IMR-90 (cell line): ENCODE data around the gene RAD1. TPM values are rescaled to one million over a fixed set of nuclear protein-coding genes. Genes with fewer than 3 reads are reported as not detected.

Experiments used
- ATAC-seq: fragments of 200-7000 bp; cut with Tn5 transposase; 2 replicates; pipeline ENCODE4 v1.9.1; 2020; ENCODE audit warnings: low read depth, mild to moderate bottlenecking, moderate library complexity
- BruUV-seq: library from RNA; stranded (reverse); fragments of 400-500 nt; replicated peaks from 2 replicates; lab custom pipeline; 2021; lab: Mats Ljungman, UMichigan
- CTCF ChIA-PET: fragments of 300-600 bp; formaldehyde crosslinking; extraction: SDS; loops from one replicate; lab custom pipeline; 2021; ENCODE audit warnings: antibody characterized with exemption; lab: Yijun Ruan, JAX
- POLR2A ChIA-PET: fragments of 300-600 bp; sonication (Branson Sonifier 250); formaldehyde crosslinking; loops from one replicate; lab custom pipeline; 2022; ENCODE audit warnings: antibody characterized with exemption; ENCODE audit not compliant: unreplicated experiment; lab: Charles Lee
- DNase-seq: peaks from one replicate; pipeline ENCODE4 v3.0.0; 2013
- H2AFZ ChIP-seq: replicated peaks from 2 replicates; pipeline ENCODE3; 2013; ENCODE audit warnings: low read length, mild to moderate bottlenecking; ENCODE audit not compliant: poor library complexity
- H2AK5ac ChIP-seq: 2 replicates; pipeline ENCODE4 v1.6.1; 2013; ENCODE audit warnings: low read depth, low read length, inconsistent platforms
- H2AK9ac ChIP-seq: replicated peaks from 2 replicates; pipeline ENCODE3; 2013; ENCODE audit warnings: mild to moderate bottlenecking, low read depth, low read length, moderate library complexity; ENCODE audit not compliant: poor library complexity
- H2BK120ac ChIP-seq: 2 replicates; pipeline ENCODE4 v1.6.1; 2013; ENCODE audit warnings: low read depth, low read length, inconsistent platforms
- H2BK15ac ChIP-seq: 3 replicates; pipeline ENCODE4 v1.6.1; 2013; ENCODE audit warnings: low read depth, low read length, inconsistent platforms
- H2BK20ac ChIP-seq: 2 replicates; pipeline ENCODE4 v1.6.1; 2013; ENCODE audit warnings: low read depth, mild to moderate bottlenecking, inconsistent platforms, low read length, moderate library complexity
- H2BK5ac ChIP-seq: 2 replicates; pipeline ENCODE4 v1.6.1; 2013; ENCODE audit warnings: mild to moderate bottlenecking, low read depth, low read length, inconsistent platforms; ENCODE audit not compliant: poor library complexity, severe bottlenecking
- H3K14ac ChIP-seq: replicated peaks from 2 replicates; pipeline ENCODE4 v1.6.1; 2013; ENCODE audit warnings: low read depth, low read length, inconsistent platforms
- H3K18ac ChIP-seq: 2 replicates; pipeline ENCODE4 v1.6.1; 2013; ENCODE audit warnings: low read depth, low read length, control low read depth
- H3K23ac ChIP-seq: 2 replicates; pipeline ENCODE4 v1.6.1; 2013; ENCODE audit warnings: low read depth, low read length, inconsistent platforms
- H3K27ac ChIP-seq: 2 replicates; pipeline ENCODE4 v1.5.1; 2013; ENCODE audit warnings: mild to moderate bottlenecking, control low read depth, low read length; ENCODE audit not compliant: insufficient read depth
- H3K27me3 ChIP-seq: 2 replicates; pipeline ENCODE4 v1.6.1; 2013; ENCODE audit warnings: low read length; ENCODE audit not compliant: control insufficient read depth, insufficient read depth
- H3K36me3 ChIP-seq: 2 replicates; pipeline ENCODE4 v1.6.1; 2013; ENCODE audit warnings: low read length, mixed read lengths; ENCODE audit not compliant: control insufficient read depth, insufficient read depth
- H3K4ac ChIP-seq: 2 replicates; pipeline ENCODE4 v1.6.1; 2013; ENCODE audit warnings: low read depth, low read length, inconsistent platforms
- H3K4me1 ChIP-seq: 2 replicates; pipeline ENCODE4 v1.6.1; 2013; ENCODE audit warnings: low read length, mixed read lengths; ENCODE audit not compliant: control insufficient read depth, insufficient read depth
- H3K4me2 ChIP-seq: 2 replicates; pipeline ENCODE4 v1.6.1; 2013; ENCODE audit warnings: low read depth, mild to moderate bottlenecking, control low read depth, low read length, moderate library complexity
- H3K4me3 ChIP-seq: 2 replicates; pipeline ENCODE4 v1.5.1; 2013; ENCODE audit warnings: low read depth, mild to moderate bottlenecking, control low read depth, low read length, moderate library complexity; ENCODE audit not compliant: insufficient read depth
- H3K56ac ChIP-seq: 2 replicates; pipeline ENCODE4 v1.6.1; 2013; ENCODE audit warnings: low read length, inconsistent platforms; ENCODE audit not compliant: insufficient read depth; ENCODE audit errors: extremely low read depth
- H3K79me1 ChIP-seq, 2 experiments: 2 replicates each; pipeline ENCODE4 v1.6.1; 2013; ENCODE audit warnings: low read length in 2 of 2, inconsistent platforms in 1 of 2, low read depth in 1 of 2
- H3K9ac ChIP-seq: 2 replicates; pipeline ENCODE4 v1.6.1; 2013; ENCODE audit warnings: low read depth, low read length, control low read depth
- H3K9me1 ChIP-seq: 2 replicates; pipeline ENCODE4 v1.6.1; 2013; ENCODE audit warnings: low read length, inconsistent platforms; ENCODE audit not compliant: insufficient read depth
- H3K9me3 ChIP-seq: 2 replicates; pipeline ENCODE4 v1.6.1; 2013; ENCODE audit warnings: low read length; ENCODE audit not compliant: control insufficient read depth, insufficient read depth
- H4K20me1 ChIP-seq: 2 replicates; pipeline ENCODE4 v1.6.1; 2013; ENCODE audit warnings: low read length, inconsistent platforms; ENCODE audit not compliant: insufficient read depth
- H4K5ac ChIP-seq: 2 replicates; pipeline ENCODE4 v1.6.1; 2013; ENCODE audit warnings: mild to moderate bottlenecking, low read depth, low read length, control low read depth
- H4K8ac ChIP-seq, 2 experiments: 2 replicates each; pipeline ENCODE4 v1.6.1; 2013; ENCODE audit warnings: low read depth in 2 of 2, low read length in 2 of 2, control low read depth in 1 of 2, inconsistent platforms in 1 of 2
- H4K91ac ChIP-seq: 2 replicates; pipeline ENCODE4 v1.6.1; 2013; ENCODE audit warnings: low read depth, low read length, inconsistent platforms; ENCODE audit not compliant: insufficient read depth
- MAFK ChIP-seq: IDR thresholded peaks from 2 replicates; pipeline ENCODE4 v1.6.1; 2012; ENCODE audit warnings: low read depth, low read length, improper control_type of control experiment
- WGBS, 2 experiments: methylation state at CpG; one replicate each; pipeline versions ENCODE4 v1.1.5 to v1.1.7; 2013; ENCODE audit warnings: missing lambda C conversion rate in 2 of 2; ENCODE audit not compliant: insufficient read length in 1 of 2; ENCODE audit errors: extremely low coverage in 2 of 2; 5-methylcytosine and 5-hydroxymethylcytosine counted together
- dilution Hi-C: fragments of 300-500 bp; cut with HindIII; formaldehyde crosslinking; loops from one replicate; pipeline ENCODE4 v1.14.3; 2018; ENCODE audit warnings: low sequenced_read_pairs; ENCODE audit not compliant: unreplicated experiment
- in situ Hi-C: fragments of 300-500 bp; cut with MboI; formaldehyde crosslinking; loops from 3 replicates; pipeline ENCODE4 v1.14.3; 2019; ENCODE audit warnings: low sequenced_read_pairs, inconsistent platforms, mixed read lengths
- intact Hi-C: fragments of 100-400 bp; cut with micrococcal nuclease; formaldehyde crosslinking; loops from 2 replicates; pipeline ENCODE4 v1.10.0; 2022
- polyA plus RNA-seq, 3 experiments: library from polyadenylated mRNA; depleted of rRNA; stranded (reverse); fragments of >200 nt; gene quantifications; 2 replicates each; pipeline ENCODE4 v1.2.3, GENCODE V29; 2012; ENCODE audit warnings: low replicate concordance in 1 of 3
- total RNA-seq: library from RNA; depleted of rRNA; stranded (reverse); fragments of >200 nt; gene quantifications from 2 replicates; pipeline ENCODE4 v1.2.3, GENCODE V29; 2012
- TF ChIP-seq, protein P1 (sequence below): conservative IDR thresholded peaks from 2 replicates; pipeline ENCODE4 v1.5.1; 2012; ENCODE audit warnings: mild to moderate bottlenecking, low read depth, low read length, improper control_type of control experiment

Gene RAD1
- total and polyA plus RNA-seq, 2 of the 4 experiments (the other 2 are of a cell fraction) = 18.5 to 21.5 TPM

- peaks cover 15% of the 10 kb centered on the region for H4K20me1 ChIP-seq
- in situ Hi-C loops = no loop called here
- peaks cover 8% of the 10 kb centered on the region for H3K9me1 ChIP-seq
- peaks cover 13 to 50% of the 10 kb centered on the region in 2 experiments for H3K79me1 ChIP-seq
- no peak overlapping the region for H4K5ac ChIP-seq
- H3K14ac ChIP-seq = 0 out of 2 replicates have a peak overlapping the region, but pooled peaks have one; percentile 67
- peak; percentile 1; the same call in 1 of the 2 replicates for ATAC-seq
- H2AK5ac ChIP-seq = no peak overlapping the region
- DNase-seq = peak; percentile 73
- dilution Hi-C loops = no loop called here
- TF ChIP-seq, protein P1, sequence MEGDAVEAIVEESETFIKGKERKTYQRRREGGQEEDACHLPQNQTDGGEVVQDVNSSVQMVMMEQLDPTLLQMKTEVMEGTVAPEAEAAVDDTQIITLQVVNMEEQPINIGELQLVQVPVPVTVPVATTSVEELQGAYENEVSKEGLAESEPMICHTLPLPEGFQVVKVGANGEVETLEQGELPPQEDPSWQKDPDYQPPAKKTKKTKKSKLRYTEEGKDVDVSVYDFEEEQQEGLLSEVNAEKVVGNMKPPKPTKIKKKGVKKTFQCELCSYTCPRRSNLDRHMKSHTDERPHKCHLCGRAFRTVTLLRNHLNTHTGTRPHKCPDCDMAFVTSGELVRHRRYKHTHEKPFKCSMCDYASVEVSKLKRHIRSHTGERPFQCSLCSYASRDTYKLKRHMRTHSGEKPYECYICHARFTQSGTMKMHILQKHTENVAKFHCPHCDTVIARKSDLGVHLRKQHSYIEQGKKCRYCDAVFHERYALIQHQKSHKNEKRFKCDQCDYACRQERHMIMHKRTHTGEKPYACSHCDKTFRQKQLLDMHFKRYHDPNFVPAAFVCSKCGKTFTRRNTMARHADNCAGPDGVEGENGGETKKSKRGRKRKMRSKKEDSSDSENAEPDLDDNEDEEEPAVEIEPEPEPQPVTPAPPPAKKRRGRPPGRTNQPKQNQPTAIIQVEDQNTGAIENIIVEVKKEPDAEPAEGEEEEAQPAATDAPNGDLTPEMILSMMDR = no peak
- 0 out of 2 replicates have a peak, but pooled peaks have one; percentile 7 for TF ChIP-seq MAFK
- H3K27me3 ChIP-seq = no peaks in the 10 kb centered on the region
- ChIA-PET POLR2A (no interaction called here), CTCF (no interaction called here)
- BruUV-seq = no TSS peak
- peak overlapping the region; percentile 86 for H2BK5ac ChIP-seq
- WGBS, 2 experiments = no CpG with 5 or more reads among the region's 3 CpGs
- H3K23ac ChIP-seq = 0 out of 2 replicates have a peak overlapping the region, but pooled peaks have one; percentile 50
- peak overlapping the region; percentile 69 for H3K56ac ChIP-seq
- H2AFZ ChIP-seq = no peak overlapping the region
- intact Hi-C loops = no loop called here
- peak overlapping the region; percentile 70; the same call in 1 of the 2 replicates for H3K18ac ChIP-seq
- H2BK20ac ChIP-seq = no peak overlapping the region
- H3K4ac ChIP-seq = no peak overlapping the region
- peak overlapping the region; percentile 87 for H3K4me2 ChIP-seq
- no peak overlapping the region for H4K8ac ChIP-seq
- H3K9me3 ChIP-seq = no peaks in the 10 kb centered on the region
- peaks cover 5% of the 10 kb centered on the region; the same call in 1 of the 2 replicates for H3K4me1 ChIP-seq
- H2BK15ac ChIP-seq = no peak overlapping the region
- no peak overlapping the region for H2BK120ac ChIP-seq
- no peaks in the 10 kb centered on the region; the same call in none of the 2 replicates for H3K36me3 ChIP-seq
- no peak overlapping the region for H2AK9ac ChIP-seq
- peak overlapping the region; percentile 71; the same call in 1 of the 2 replicates for H3K9ac ChIP-seq
- H3K4me3 ChIP-seq = peak overlapping the region; percentile 98
- H4K91ac ChIP-seq = no peak overlapping the region
- no peak overlapping the region; the same call in 1 of the 2 replicates for H3K27ac ChIP-seq
Measured at GRCh38 chr5:34930462-34930844, 15.1 kb upstream of the RAD1 start.
